ENCODE results near the gene CNTROB. TPM values are rescaled to one million over a fixed set of nuclear protein-coding genes. Genes with fewer than 3 reads are reported as not detected.
A peak's percentile ranks its signal among the peaks of the same experiment; 100 is the strongest.

The CNTROB gene
- total and polyA plus RNA-seq, 12 donors, result 11.8 to 85.2 (median 19.2) TPM

DNA sequence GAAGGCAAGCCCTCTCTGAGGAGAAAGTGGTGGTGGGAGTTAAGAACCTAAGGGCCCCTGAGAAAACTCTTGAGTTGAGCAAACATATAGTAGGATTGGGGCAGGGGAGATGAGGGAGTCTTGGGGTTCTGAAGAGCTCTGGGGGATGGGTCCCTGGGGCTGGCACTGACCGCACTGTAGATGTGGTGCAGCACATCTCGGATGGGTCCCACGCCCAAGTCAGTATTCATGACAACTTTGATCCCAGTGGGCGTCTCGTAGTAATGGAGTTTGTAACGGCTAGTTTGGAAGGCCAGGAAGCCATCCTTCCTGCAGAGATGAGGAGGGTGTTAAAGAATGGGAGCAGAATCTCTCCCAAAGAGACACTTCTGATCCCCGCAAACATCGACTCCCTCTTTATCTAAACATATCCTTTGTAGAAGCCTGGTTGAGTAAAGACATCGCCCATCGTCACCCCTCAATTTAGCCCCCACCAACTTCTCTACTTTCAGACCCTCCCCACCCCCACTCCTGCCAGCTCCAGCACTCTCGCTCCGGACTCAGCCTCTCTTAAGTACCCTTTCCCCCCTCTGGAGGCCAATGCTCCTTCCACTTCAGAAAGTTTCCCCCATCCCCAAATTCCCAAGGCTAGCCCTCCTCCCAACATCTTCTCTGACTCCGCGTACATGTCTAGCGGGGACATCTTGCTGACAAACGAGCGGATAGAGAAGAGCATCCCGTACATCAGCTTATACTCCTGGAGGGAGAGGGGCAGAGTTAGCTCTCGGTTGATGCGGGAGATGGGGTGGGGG, 970 bp upstream of the CNTROB start:
- peak overlapping the region in 3 of 5 donors; percentile 7 to 72 (median 64) for H3K27ac ChIP-seq
- 38 to 41% (median 39%) methylated on average over 20 of the region's 20 CpGs for WGBS, 4 donors
- no peak for TF ChIP-seq POLR2A (IDR thresholded peaks at IDR 0.05)
- TF ChIP-seq, protein P1, sequence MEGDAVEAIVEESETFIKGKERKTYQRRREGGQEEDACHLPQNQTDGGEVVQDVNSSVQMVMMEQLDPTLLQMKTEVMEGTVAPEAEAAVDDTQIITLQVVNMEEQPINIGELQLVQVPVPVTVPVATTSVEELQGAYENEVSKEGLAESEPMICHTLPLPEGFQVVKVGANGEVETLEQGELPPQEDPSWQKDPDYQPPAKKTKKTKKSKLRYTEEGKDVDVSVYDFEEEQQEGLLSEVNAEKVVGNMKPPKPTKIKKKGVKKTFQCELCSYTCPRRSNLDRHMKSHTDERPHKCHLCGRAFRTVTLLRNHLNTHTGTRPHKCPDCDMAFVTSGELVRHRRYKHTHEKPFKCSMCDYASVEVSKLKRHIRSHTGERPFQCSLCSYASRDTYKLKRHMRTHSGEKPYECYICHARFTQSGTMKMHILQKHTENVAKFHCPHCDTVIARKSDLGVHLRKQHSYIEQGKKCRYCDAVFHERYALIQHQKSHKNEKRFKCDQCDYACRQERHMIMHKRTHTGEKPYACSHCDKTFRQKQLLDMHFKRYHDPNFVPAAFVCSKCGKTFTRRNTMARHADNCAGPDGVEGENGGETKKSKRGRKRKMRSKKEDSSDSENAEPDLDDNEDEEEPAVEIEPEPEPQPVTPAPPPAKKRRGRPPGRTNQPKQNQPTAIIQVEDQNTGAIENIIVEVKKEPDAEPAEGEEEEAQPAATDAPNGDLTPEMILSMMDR (IDR thresholded peaks at IDR 0.05), result no peak
- DNase-seq, result no peak
- intact Hi-C loops (cut with DNase I), result loop anchor here in 1 of 2 donors (10.0 kb wide), 1 partner anchor 54 kb away; no protein-coding TSS in a partner anchor
- H3K4me3 ChIP-seq, result peak overlapping the region; percentile 55 to 80 (median 73)
- no peaks in the 10 kb centered on the region for H3K27me3 ChIP-seq
- H3K9me3 ChIP-seq (replicated peaks in 1 of 3), result no peaks in the 10 kb centered on the region
- H3K4me1 ChIP-seq (replicated peaks in 1 of 2), result peaks cover 16 to 19% of the 10 kb centered on the region in 2 donors
- H3K36me3 ChIP-seq (replicated peaks in 1 of 2), result peaks cover 0 to 1% of the 10 kb centered on the region in 2 donors

GRCh38 chr17:7932483-7932891, 481 bp downstream of the CNTROB start:
- Histone ChIP-seq H3K9me3 (replicated peaks in 1 of 3) (no peaks in the 10 kb centered on the region), H3K27ac (peak overlapping the region in 3 of 5 donors; percentile 52 to 66 (median 64)), H3K36me3 (replicated peaks in 1 of 2) (peaks cover 0 to 10% of the 10 kb centered on the region in 2 donors), H3K4me1 (replicated peaks in 1 of 2) (peaks cover 16 to 19% of the 10 kb centered on the region in 2 donors), H3K27me3 (no peaks in the 10 kb centered on the region), H3K4me3 (peak overlapping the region in 3 of 4 donors; percentile 55 to 95 (median 70))
- TF ChIP-seq, protein P1 (IDR thresholded peaks at IDR 0.05), result no peak
- no peak for TF ChIP-seq POLR2A (IDR thresholded peaks at IDR 0.05)
- DNase-seq, result peak in 4 of 7 donors; percentile 32 to 41 (median 38)
- 0 to 2% (median 1%) methylated on average over 7 to 17 of the region's 17 CpGs for WGBS, 4 donors
- intact Hi-C loops (cut with DNase I), result loop anchor here in 1 of 2 donors (10.0 kb wide), 1 partner anchor 52 kb away; no protein-coding TSS in a partner anchor

- TF ChIP-seq POLR2A (IDR thresholded peaks at IDR 0.05), result no peak
- TF ChIP-seq, protein P1 (IDR thresholded peaks at IDR 0.05), result no peak
- intact Hi-C loops (cut with DNase I), result loop anchor here in 1 of 2 donors (10.0 kb wide), 1 partner anchor 52 kb away; no protein-coding TSS in a partner anchor
- H3K9me3 ChIP-seq (replicated peaks in 1 of 3), result no peaks in the 10 kb centered on the region
- H3K4me3 ChIP-seq, result peak overlapping the region in 2 of 4 donors; percentile 55 to 70
- DNase-seq, result peak in 5 of 7 donors; percentile 43 to 69 (median 47)
- 11 to 18% (median 14%) methylated on average over 16 of the region's 16 CpGs for WGBS, 4 donors
- H3K27ac ChIP-seq, result peak overlapping the region in 2 of 5 donors; percentile 52 to 64
- peaks cover 16 to 19% of the 10 kb centered on the region in 2 donors for H3K4me1 ChIP-seq (replicated peaks in 1 of 2)
- peaks cover 0 to 13% of the 10 kb centered on the region in 2 donors for H3K36me3 ChIP-seq (replicated peaks in 1 of 2)
- H3K27me3 ChIP-seq, result no peaks in the 10 kb centered on the region
Measured at GRCh38 chr17:7932949-7933348, 943 bp downstream of the CNTROB start.

DNA sequence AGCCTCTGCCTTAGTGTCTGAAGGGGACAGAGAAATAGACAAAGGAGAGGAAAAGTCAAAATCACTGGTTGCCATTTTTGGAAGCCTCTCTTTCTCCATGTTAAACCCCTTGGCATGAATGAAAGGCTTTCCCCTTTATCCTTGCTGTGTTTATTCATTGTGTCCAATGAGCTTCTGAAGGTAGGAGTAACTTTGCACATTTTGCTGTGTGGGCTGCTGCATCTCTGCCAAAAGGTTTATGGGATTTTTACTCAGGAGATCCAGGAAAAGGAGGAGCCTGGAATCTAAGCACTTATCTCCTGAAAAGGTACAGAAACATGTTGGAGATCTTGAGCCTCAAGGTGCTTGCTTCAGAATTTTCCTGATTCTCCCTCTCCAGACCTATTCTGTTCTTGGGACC, 3.9 kb downstream of the CNTROB start:
- intact Hi-C loops (cut with DNase I), result loop anchor here in 1 of 2 donors (10.0 kb wide), 1 partner anchor 49 kb away; no protein-coding TSS in a partner anchor
- no peak overlapping the region for H3K4me3 ChIP-seq
- H3K27me3 ChIP-seq, result no peaks in the 10 kb centered on the region
- DNase-seq, result no peak
- H3K9me3 ChIP-seq (replicated peaks in 1 of 3), result no peaks in the 10 kb centered on the region
- peaks cover 15 to 16% of the 10 kb centered on the region in 2 donors for H3K4me1 ChIP-seq (replicated peaks in 1 of 2)
- H3K27ac ChIP-seq, result no peak overlapping the region
- TF ChIP-seq POLR2A (IDR thresholded peaks at IDR 0.05), result no peak
- TF ChIP-seq, protein P1 (IDR thresholded peaks at IDR 0.05), result no peak
- peaks cover 0 to 40% of the 10 kb centered on the region in 2 donors for H3K36me3 ChIP-seq (replicated peaks in 1 of 2)

Measured in adrenal gland (tissue), 12 donors.